DLD1 (cell line): ENCODE data around the gene ABCB4.

Experiments used
- in situ Hi-C: cut with HindIII; loops from 2 replicates; pipeline ENCODE4 v1.10.0; 2017; ENCODE audit warnings: low sequenced_read_pairs

The ABCB4 gene

GRCh38 chr7:87475359-87476178 lies at the start of gene ABCB4:
TSS of gene ABCB4 (minus strand) at chr7:87475680. CDS start at chr7:87475465, 215 bp downstream.
- in situ Hi-C loops: no loop called here

GRCh38 chr7:87518735-87519134 lies 43.3 kb upstream of the ABCB4 start:
- in situ Hi-C loops: no loop called here

- in situ Hi-C loops: no loop called here
Observed at GRCh38 chr7:87517891-87518290, 42.4 kb upstream of the ABCB4 start.

GRCh38 chr7:87517136-87517815 lies 41.8 kb upstream of the ABCB4 start:
- in situ Hi-C loops: no loop called here

- in situ Hi-C loops: no loop called here
Observed at GRCh38 chr7:87513735-87514335, 38.4 kb upstream of the ABCB4 start.

- in situ Hi-C loops: no loop called here
Observed at GRCh38 chr7:87512906-87513305, 37.4 kb upstream of the ABCB4 start.

GRCh38 chr7:87511510-87511909 lies 36.0 kb upstream of the ABCB4 start:
- in situ Hi-C loops: no loop called here

GRCh38 chr7:87510411-87510875 lies 35.0 kb upstream of the ABCB4 start:
- in situ Hi-C loops: no loop called here

GRCh38 chr7:87507446-87507845 lies 32.0 kb upstream of the ABCB4 start:
- in situ Hi-C loops: no loop called here

- in situ Hi-C loops: no loop called here
Observed at GRCh38 chr7:87506246-87507180, 31.0 kb upstream of the ABCB4 start.

GRCh38 chr7:87505557-87506245 lies 30.2 kb upstream of the ABCB4 start:
- in situ Hi-C loops: no loop called here

GRCh38 chr7:87505122-87505521 lies 29.6 kb upstream of the ABCB4 start:
- in situ Hi-C loops: no loop called here

- in situ Hi-C loops: no loop called here
Observed at GRCh38 chr7:87499494-87499893, 24.0 kb upstream of the ABCB4 start.

GRCh38 chr7:87498893-87499292 lies 23.4 kb upstream of the ABCB4 start:
- in situ Hi-C loops: no loop called here

GRCh38 chr7:87497482-87497881 lies 22.0 kb upstream of the ABCB4 start:
- in situ Hi-C loops: no loop called here

GRCh38 chr7:87495366-87495765 lies 19.9 kb upstream of the ABCB4 start:
- in situ Hi-C loops: no loop called here

GRCh38 chr7:87494454-87494853 lies 19.0 kb upstream of the ABCB4 start:
- in situ Hi-C loops: no loop called here

- in situ Hi-C loops: no loop called here
Observed at GRCh38 chr7:87483131-87483530, 7.7 kb upstream of the ABCB4 start.

- in situ Hi-C loops: no loop called here
Observed at GRCh38 chr7:87482115-87482514, 6.6 kb upstream of the ABCB4 start.

- in situ Hi-C loops: no loop called here
Observed at GRCh38 chr7:87480386-87480785, 4.9 kb upstream of the ABCB4 start.
